K562 (cell line): ENCODE results near the gene HLF. TPM values are rescaled to one million over a fixed set of nuclear protein-coding genes. Genes with fewer than 3 reads are reported as not detected.

Source experiments
- ATAC-seq: fragments of 200-7000 bp; cut with Tn5 transposase; 3 replicates; pipeline ENCODE4 v1.9.1; 2020; ENCODE audit warnings: moderate library complexity
- BruUV-seq: library from RNA; stranded (reverse); fragments of 400-500 nt; replicated peaks from 2 replicates; lab custom pipeline; 2021; lab: Mats Ljungman, UMichigan
- CTCF ChIA-PET: fragments of 300-600 bp; formaldehyde crosslinking; extraction: SDS; loops from one replicate; lab custom pipeline; 2021; ENCODE audit warnings: low intra/inter-chr PET ratio; lab: Yijun Ruan, JAX
- POLR2A ChIA-PET: fragments of 300-600, 350-650 bp; sonication (Branson Sonifier 250); formaldehyde crosslinking; extraction: SDS; loops from one replicate; lab custom pipeline; 2021; ENCODE audit warnings: antibody characterized with exemption, inconsistent platforms; lab: Yijun Ruan, JAX
- DNase-seq, 4 experiments: peaks; one replicate each; pipeline versions ENCODE4 v3.0.0 to v3.0.0-alpha.2; 2011 to 2018; ENCODE audit warnings: low spot score in 3 of 4, mixed read lengths in 3 of 4; ENCODE audit errors: extremely low read depth in 1 of 4
- FAIRE-seq: peaks from 2 replicates; lab custom pipeline; 2011; peaks lifted over from hg19 to GRCh38; lab: Jason Lieb, UNC
- H2AFZ ChIP-seq: 2 replicates; pipeline ENCODE4 v1.6.0; 2011; ENCODE audit warnings: low read depth, low read length, control low read depth, inconsistent platforms
- H3K27ac ChIP-seq: fragments of 200-600 bp; 3 replicates; pipeline ENCODE4 v1.8.0; 2011; ENCODE audit warnings: low read depth, mild to moderate bottlenecking, control low read depth, inconsistent platforms, low read length, moderate library complexity, mixed read lengths; ENCODE audit errors: extremely low read depth
- H3K27me3 ChIP-seq, 2 experiments: fragments of 300-600 bp in 1 of 2; 2 replicates in 1 of 2; 3 replicates in 1 of 2; pipeline versions ENCODE4 v1.6.0 to v1.8.0; 2011; ENCODE audit warnings: inconsistent platforms in 2 of 2, low read length in 2 of 2, mild to moderate bottlenecking in 1 of 2, mixed read lengths in 1 of 2, moderate library complexity in 1 of 2; ENCODE audit not compliant: control insufficient read depth in 2 of 2, insufficient read depth in 2 of 2
- H3K36me3 ChIP-seq: fragments of 300-600 bp; 3 replicates; pipeline ENCODE4 v1.8.0; 2011; ENCODE audit warnings: mild to moderate bottlenecking, low read length, inconsistent platforms; ENCODE audit not compliant: control insufficient read depth, insufficient read depth
- H3K4me1 ChIP-seq, 2 experiments: fragments of 200-600 bp in 1 of 2; replicated peaks in 1 of 2; 2 replicates in 1 of 2; 3 replicates in 1 of 2; pipeline versions ENCODE4 v1.5.1 to v1.8.0; 2011; ENCODE audit warnings: inconsistent platforms in 2 of 2, low read length in 2 of 2, mild to moderate bottlenecking in 1 of 2, mixed read lengths in 1 of 2, moderate library complexity in 1 of 2; ENCODE audit not compliant: control insufficient read depth in 2 of 2, insufficient read depth in 2 of 2
- H3K4me2 ChIP-seq: 2 replicates; pipeline ENCODE4 v1.6.1; 2011; ENCODE audit warnings: low read length, control low read depth, inconsistent platforms, mixed read lengths; ENCODE audit not compliant: insufficient read depth
- H3K4me3 ChIP-seq: fragments of 200-600 bp; sonication (generic), shearing (Covaris generic); 2 replicates; pipeline ENCODE4 v1.5.1; 2016; ENCODE audit warnings: control low read depth, inconsistent platforms
- H3K79me2 ChIP-seq: fragments of 200-600 bp; 3 replicates; pipeline ENCODE4 v1.8.0; 2011; ENCODE audit warnings: low read length, inconsistent platforms; ENCODE audit not compliant: control insufficient read depth, insufficient read depth
- H3K9ac ChIP-seq, 2 experiments: 2 replicates each; pipeline versions ENCODE4 v1.6.0 to v1.6.1; 2011; ENCODE audit warnings: low read depth in 2 of 2, low read length in 2 of 2, control low read depth in 1 of 2, inconsistent platforms in 1 of 2, mild to moderate bottlenecking in 1 of 2, mixed read lengths in 1 of 2; ENCODE audit not compliant: insufficient read depth in 1 of 2
- H3K9me1 ChIP-seq: one replicate; pipeline ENCODE4 v1.6.0; 2011; ENCODE audit warnings: inconsistent platforms, mild to moderate bottlenecking, low read length, moderate library complexity; ENCODE audit not compliant: control insufficient read depth, insufficient read depth
- H3K9me3 ChIP-seq: replicated peaks from 2 replicates; pipeline ENCODE4 v1.5.1; 2011; ENCODE audit warnings: low read depth, low read length, inconsistent platforms; ENCODE audit not compliant: control insufficient read depth, insufficient read depth
- H4K20me1 ChIP-seq: replicated peaks from 2 replicates; pipeline ENCODE4 v1.6.1; 2011; ENCODE audit warnings: low read length, inconsistent platforms, mixed read lengths; ENCODE audit not compliant: control insufficient read depth, insufficient read depth
- HDAC3 ChIP-seq: fragments of 450-650 bp; IDR thresholded peaks from 2 replicates; pipeline ENCODE4 v1.6.1; 2018; ENCODE audit warnings: borderline replicate concordance, mild to moderate bottlenecking, moderate library complexity; ENCODE audit not compliant: partially characterized antibody
- HDAC6 ChIP-seq: IDR thresholded peaks from 2 replicates; pipeline ENCODE4 v1.6.1; 2012; ENCODE audit warnings: low read depth, mild to moderate bottlenecking, control low read depth, inconsistent platforms, low read length, moderate library complexity
- NFE2L1 ChIP-seq: fragments of 450-650 bp; IDR thresholded peaks from 2 replicates; pipeline ENCODE4 v1.6.1; 2016; ENCODE audit warnings: missing genetic modification characterization, low read depth, mild to moderate bottlenecking, missing compliant biosample characterization, moderate library complexity, borderline replicate concordance
- RAD21 ChIP-seq, 2 experiments: fragments of 250-450 bp in 1 of 2; fragments of 450-650 bp in 1 of 2; sonication (Bioruptor Pico) in 1 of 2; formaldehyde crosslinking in 1 of 2; IDR thresholded peaks in 1 of 2; conservative IDR thresholded peaks in 1 of 2; 2 replicates each; pipeline versions ENCODE4 v1.4.0 to v1.8.0; 2020 to 2022; ENCODE audit warnings: mild to moderate bottlenecking in 2 of 2, moderate library complexity in 1 of 2
- TEAD1 ChIP-seq, 2 experiments: fragments of 450-650 bp in 1 of 2; sonication (generic) in 1 of 2; formaldehyde crosslinking; IDR thresholded peaks; 2 replicates each; pipeline versions ENCODE4 v1.4.0 to v1.8.0; 2020 to 2022; ENCODE audit warnings: mild to moderate bottlenecking in 2 of 2, missing genetic modification reagents in 1 of 2
- ZNF212 ChIP-seq: fragments of 450-650 bp; formaldehyde crosslinking; IDR thresholded peaks from 2 replicates; pipeline ENCODE4 v1.4.0; 2020; ENCODE audit warnings: mild to moderate bottlenecking
- ZNF511 ChIP-seq: sonication (generic); formaldehyde crosslinking; IDR thresholded peaks from 2 replicates; pipeline ENCODE4 v1.8.0; 2022; ENCODE audit warnings: mild to moderate bottlenecking, missing genetic modification reagents
- WGBS: fragments of 100-300 bp; shearing (Covaris generic); methylation state at CpG from one replicate; pipeline ENCODE4 v1.1.6; 2016; ENCODE audit warnings: low coverage, mixed read lengths; ENCODE audit not compliant: insufficient coverage; ENCODE audit errors: missing lambda C conversion rate; 5-methylcytosine and 5-hydroxymethylcytosine counted together
- in situ Hi-C: fragments of 300-500 bp; cut with MboI; formaldehyde crosslinking; loops from 4 replicates; pipeline ENCODE4 v1.15.0; 2018; ENCODE audit warnings: inconsistent platforms, mixed read lengths
- intact Hi-C: fragments of 100-400 bp; cut with micrococcal nuclease; formaldehyde crosslinking; loops from 2 replicates; pipeline ENCODE4 v1.14.2; 2022
- polyA plus RNA-seq, 8 experiments: library from polyadenylated mRNA; depleted of rRNA in 4 of 8; stranded (reverse) in 5 of 8; unstranded in 3 of 8; fragments of >200 nt; fragmentation: Nextera tagmentation in 2 of 8; fragmentation: Illumina TruSeq in 1 of 8; extraction: Ambion mirVana in 2 of 8; extraction: Trizol in 1 of 8; gene quantifications; 2 replicates each; pipeline versions ENCODE4 v1.2.1 to v1.2.3, GENCODE V29; 2011 to 2014; ENCODE audit warnings: inconsistent platforms in 1 of 8, missing spikeins in 1 of 8
- total RNA-seq, 7 experiments: library from RNA; depleted of rRNA in 6 of 7; stranded (reverse); fragments of >200 nt in 6 of 7; fragmentation: Illumina TruSeq in 2 of 7; extraction: Trizol in 2 of 7; gene quantifications; 2 replicates each; pipeline versions ENCODE4 v1.2.1 to v1.2.3, GENCODE V29; 2011 to 2021; ENCODE audit warnings: low replicate concordance in 1 of 7

HLF gene
- total and polyA plus RNA-seq, 9 of the 15 experiments (the other 6 are each of a cell fraction or from before 2014, with no cell fraction given) = 0.03 to 0.24 (median 0.09) TPM

GRCh38 chr17:55319933-55320593, 55.3 kb downstream of the HLF start:
- in situ Hi-C loops (no loop called here), intact Hi-C loops (no loop called here)
- Histone ChIP-seq H3K27ac (no peak overlapping the region), H3K4me3 (no peak overlapping the region), H3K9me3 (no peaks in the 10 kb centered on the region), H2AFZ (no peak overlapping the region; the same call in 1 of the 2 replicates), H3K4me2 (no peak overlapping the region), H3K27me3 (no peaks in the 10 kb centered on the region), H3K79me2 (no peaks in the 10 kb centered on the region), H3K4me1 (peaks cover 0 to 4% of the 10 kb centered on the region in 2 experiments; a peak in 2 of 5 replicates), H4K20me1 (no peaks in the 10 kb centered on the region), H3K9ac (no peak overlapping the region), H3K9me1 (no peaks in the 10 kb centered on the region), H3K36me3 (no peaks in the 10 kb centered on the region)
- no peak for FAIRE-seq
- no peak for DNase-seq
- BruUV-seq = no TSS peak
- TF ChIP-seq HDAC6 = no peak
- TF ChIP-seq HDAC3 = no peak
- TF ChIP-seq NFE2L1 = no peak
- TF ChIP-seq ZNF212 (CRISPR knock-in tag) = no peak
- TF ChIP-seq ZNF511 (CRISPR knock-in tag) = no peak
- no peak for TF ChIP-seq RAD21 (CRISPR knock-in tag; conservative IDR thresholded peaks at IDR 0.05 in 1 of 2, IDR thresholded peaks at IDR 0.05 in 1 of 2)
- TF ChIP-seq TEAD1 (CRISPR knock-in tag; IDR thresholded peaks at IDR 0.05) = no peak
- no peak for ATAC-seq
- 62% methylated on average over 4 of the region's 5 CpGs for WGBS
- ChIA-PET POLR2A (no interaction called here), CTCF (no interaction called here)
